MM.1S (cell line): ENCODE data around the gene FOSL1.

Experiments
- DNase-seq: peaks from one replicate; pipeline ENCODE4 v3.0.0-alpha.2; 2015
- H2AFZ ChIP-seq: fragments of 300-600 bp; sonication (generic); 2 replicates; pipeline ENCODE4 v1.6.0; 2016; ENCODE audit warnings: antibody characterized with exemption, low read length
- H3F3A ChIP-seq: fragments of 300-600 bp; sonication (generic); 2 replicates; pipeline ENCODE4 v1.6.1; 2016; ENCODE audit warnings: mild to moderate bottlenecking, antibody characterized with exemption, low read length, moderate library complexity, mixed read lengths; ENCODE audit not compliant: insufficient read depth
- H3K27ac ChIP-seq: fragments of 300-600 bp; sonication (generic); 2 replicates; pipeline ENCODE4 v1.5.1; 2016; ENCODE audit warnings: mild to moderate bottlenecking, low read length
- H3K27me3 ChIP-seq: fragments of 300-600 bp; sonication (generic); replicated peaks from 2 replicates; pipeline ENCODE4 v1.6.0; 2016; ENCODE audit warnings: low read length; ENCODE audit not compliant: insufficient read depth
- H3K36me3 ChIP-seq: fragments of 300-600 bp; sonication (generic); replicated peaks from 2 replicates; pipeline ENCODE4 v1.6.1; 2016; ENCODE audit warnings: mild to moderate bottlenecking, low read length, mixed read lengths; ENCODE audit not compliant: insufficient read depth
- H3K4me1 ChIP-seq: fragments of 300-600 bp; sonication (generic); 2 replicates; pipeline ENCODE4 v1.6.1; 2016; ENCODE audit warnings: low read length, mixed read lengths
- H3K4me2 ChIP-seq: fragments of 300-600 bp; sonication (generic); 2 replicates; pipeline ENCODE4 v1.6.0; 2016; ENCODE audit warnings: low read depth, low read length
- H3K4me3 ChIP-seq: fragments of 300-600 bp; sonication (generic); 2 replicates; pipeline ENCODE4 v1.5.1; 2016; ENCODE audit warnings: low read length, mixed read lengths
- H3K79me2 ChIP-seq: fragments of 300-600 bp; sonication (generic); 2 replicates; pipeline ENCODE4 v1.6.1; 2016; ENCODE audit warnings: mixed run types, low read length, mixed read lengths
- H3K9ac ChIP-seq: fragments of 300-600 bp; sonication (generic); 2 replicates; pipeline ENCODE4 v1.6.1; 2016; ENCODE audit warnings: low read length, mixed read lengths
- H3K9me2 ChIP-seq: fragments of 300-600 bp; sonication (generic); replicated peaks from 2 replicates; pipeline ENCODE4 v1.6.1; 2016; ENCODE audit warnings: mild to moderate bottlenecking, low read length, mixed read lengths; ENCODE audit not compliant: insufficient read depth
- H3K9me3 ChIP-seq: fragments of 300-600 bp; sonication (generic); replicated peaks from 2 replicates; pipeline ENCODE4 v1.6.1; 2016; ENCODE audit warnings: mild to moderate bottlenecking, low read length, mixed read lengths; ENCODE audit not compliant: insufficient read depth
- H4K20me1 ChIP-seq: fragments of 300-600 bp; sonication (generic); 2 replicates; pipeline ENCODE4 v1.6.1; 2016; ENCODE audit warnings: mild to moderate bottlenecking, low read length, moderate library complexity, mixed read lengths; ENCODE audit not compliant: insufficient read depth
- EZH2 ChIP-seq: fragments of 300-600 bp; sonication (generic); optimal IDR thresholded peaks from 2 replicates; pipeline ENCODE3; 2017; ENCODE audit warnings: low read depth, mild to moderate bottlenecking, antibody characterized with exemption, low read length, mixed read lengths
- EZH2phosphoT487 ChIP-seq: fragments of 300-600 bp; sonication (generic); IDR thresholded peaks from 2 replicates; pipeline ENCODE4 v1.6.1; 2018; ENCODE audit warnings: antibody characterized with exemption, low read length
- TF ChIP-seq, protein P1 (sequence below): fragments of 300-600 bp; sonication (generic); IDR thresholded peaks from 2 replicates; pipeline ENCODE4 v1.5.1; 2016; ENCODE audit warnings: antibody characterized with exemption, low read length, mixed read lengths

FOSL1 gene

DNA sequence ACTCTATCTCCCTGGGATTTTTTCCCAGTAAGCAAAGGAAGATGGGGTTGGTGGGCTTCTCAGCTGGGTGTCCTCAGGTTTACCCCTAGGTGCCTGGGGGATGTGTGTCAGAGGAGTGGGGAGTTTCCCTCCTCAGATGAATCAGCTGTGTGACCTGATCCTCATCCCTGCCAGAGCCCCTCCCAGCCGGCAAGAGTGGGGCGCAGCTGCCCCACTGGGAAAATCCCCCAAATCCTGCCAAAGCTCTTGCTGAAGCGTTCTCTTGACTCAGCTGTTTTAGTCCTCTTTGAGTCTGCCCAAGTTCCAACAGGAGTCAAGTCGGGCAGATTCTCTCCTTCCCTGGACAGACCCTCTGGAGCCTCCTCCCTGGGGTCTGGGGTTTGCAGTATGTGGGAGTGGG is 12.7 kb upstream of the FOSL1 start:
- Histone ChIP-seq H3K4me3 (no peak overlapping the region), H3K4me2 (no peak overlapping the region), H3K36me3 (no peaks in the 10 kb centered on the region), H3K4me1 (peaks cover 18% of the 10 kb centered on the region; the same call in 1 of the 2 replicates), H2AFZ (no peak overlapping the region), H3K27me3 (no peaks in the 10 kb centered on the region), H4K20me1 (no peaks in the 10 kb centered on the region), H3K27ac (no peak overlapping the region), H3K9me3 (no peaks in the 10 kb centered on the region), H3F3A (peaks cover 14% of the 10 kb centered on the region), H3K9ac (no peak overlapping the region), H3K79me2 (peaks cover 14% of the 10 kb centered on the region), H3K9me2 (no peaks in the 10 kb centered on the region)
- TF ChIP-seq, protein P1, sequence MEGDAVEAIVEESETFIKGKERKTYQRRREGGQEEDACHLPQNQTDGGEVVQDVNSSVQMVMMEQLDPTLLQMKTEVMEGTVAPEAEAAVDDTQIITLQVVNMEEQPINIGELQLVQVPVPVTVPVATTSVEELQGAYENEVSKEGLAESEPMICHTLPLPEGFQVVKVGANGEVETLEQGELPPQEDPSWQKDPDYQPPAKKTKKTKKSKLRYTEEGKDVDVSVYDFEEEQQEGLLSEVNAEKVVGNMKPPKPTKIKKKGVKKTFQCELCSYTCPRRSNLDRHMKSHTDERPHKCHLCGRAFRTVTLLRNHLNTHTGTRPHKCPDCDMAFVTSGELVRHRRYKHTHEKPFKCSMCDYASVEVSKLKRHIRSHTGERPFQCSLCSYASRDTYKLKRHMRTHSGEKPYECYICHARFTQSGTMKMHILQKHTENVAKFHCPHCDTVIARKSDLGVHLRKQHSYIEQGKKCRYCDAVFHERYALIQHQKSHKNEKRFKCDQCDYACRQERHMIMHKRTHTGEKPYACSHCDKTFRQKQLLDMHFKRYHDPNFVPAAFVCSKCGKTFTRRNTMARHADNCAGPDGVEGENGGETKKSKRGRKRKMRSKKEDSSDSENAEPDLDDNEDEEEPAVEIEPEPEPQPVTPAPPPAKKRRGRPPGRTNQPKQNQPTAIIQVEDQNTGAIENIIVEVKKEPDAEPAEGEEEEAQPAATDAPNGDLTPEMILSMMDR: no peak
- TF ChIP-seq EZH2 (no peak), EZH2phosphoT487 (no peak)
- no peak for DNase-seq

DNA sequence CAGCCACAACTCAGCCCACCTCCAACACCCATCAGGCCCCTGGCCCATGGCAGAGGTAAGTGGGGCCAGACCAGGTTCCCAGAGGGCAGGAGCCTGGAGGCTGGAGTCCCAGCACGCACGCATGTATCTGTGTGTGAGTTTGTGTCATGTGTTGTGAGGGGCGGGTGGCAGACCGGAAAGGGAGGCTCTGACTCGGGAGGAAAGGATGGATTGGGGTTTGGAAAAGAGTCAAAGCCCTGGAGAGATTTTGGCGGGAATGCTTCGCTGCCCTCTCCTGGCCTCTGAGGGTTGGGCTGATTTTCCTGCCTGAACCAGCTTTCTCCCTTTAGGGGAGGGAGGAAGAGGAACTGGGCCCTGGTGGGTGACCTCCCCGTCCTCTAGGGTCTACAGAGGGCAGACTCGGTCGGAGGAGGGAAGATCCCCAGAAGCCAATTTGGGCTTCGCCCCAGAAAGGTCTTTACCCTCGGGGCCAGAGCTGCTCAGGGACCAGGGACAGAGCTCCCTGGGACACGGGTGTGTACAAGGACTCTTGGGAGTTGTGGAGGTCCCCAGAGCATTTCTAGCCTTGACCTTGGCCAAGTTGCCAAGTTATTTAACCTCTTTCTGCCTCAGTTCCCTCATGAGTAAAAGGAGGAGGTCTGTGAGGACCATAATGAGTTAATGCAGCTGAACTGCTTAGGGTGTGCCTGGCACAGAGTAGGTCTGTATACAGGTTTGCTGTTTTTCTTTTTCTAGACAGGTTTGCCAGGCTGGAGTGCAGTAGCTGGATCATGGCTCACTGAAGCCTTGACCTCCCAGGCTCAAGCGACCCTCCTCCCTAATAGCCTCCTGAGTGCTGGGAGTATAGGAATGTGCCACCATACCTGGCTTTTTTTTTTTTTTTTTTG is 11.7 kb upstream of the FOSL1 start:
- TF ChIP-seq EZH2phosphoT487: no peak
- TF ChIP-seq, protein P1: peak; percentile 49
- TF ChIP-seq EZH2: no peak
- Histone ChIP-seq H3K9me2 (no peaks in the 10 kb centered on the region), H3K79me2 (peaks cover 5% of the 10 kb centered on the region; the same call in 1 of the 2 replicates), H2AFZ (peak overlapping the region; percentile 64), H3K9me3 (no peaks in the 10 kb centered on the region), H3K27me3 (no peaks in the 10 kb centered on the region), H3K4me3 (no peak overlapping the region), H3K9ac (no peak overlapping the region), H3K4me2 (no peak overlapping the region), H3K36me3 (no peaks in the 10 kb centered on the region), H3K4me1 (peaks cover 11% of the 10 kb centered on the region; the same call in 1 of the 2 replicates), H3F3A (peaks cover 14% of the 10 kb centered on the region), H3K27ac (no peak overlapping the region), H4K20me1 (no peaks in the 10 kb centered on the region)
- no peak for DNase-seq

DNA sequence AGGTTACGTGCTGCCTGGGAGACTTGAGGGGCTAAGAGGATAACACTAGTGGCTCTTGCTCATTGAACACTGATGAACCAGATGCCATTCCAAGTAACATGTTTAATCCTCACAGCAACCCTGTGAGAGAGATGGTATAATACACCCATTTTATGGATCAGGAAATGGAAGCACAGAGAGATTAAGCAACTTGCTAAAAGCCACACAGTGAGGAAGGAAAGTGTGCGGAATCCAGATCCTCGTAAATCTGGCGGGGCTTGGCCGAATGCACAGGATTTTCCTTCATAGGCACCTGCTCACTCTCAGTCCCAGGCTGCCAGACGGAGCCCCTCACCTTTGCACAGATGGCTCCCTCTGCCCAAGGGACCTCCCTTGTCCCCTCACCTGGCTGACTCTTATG is 7.7 kb upstream of the FOSL1 start:
- no peaks in the 10 kb centered on the region for H3K79me2 ChIP-seq
- no peak for DNase-seq
- no peak overlapping the region for H3K9ac ChIP-seq
- no peaks in the 10 kb centered on the region for H3K27me3 ChIP-seq
- no peak overlapping the region for H3K27ac ChIP-seq
- peaks cover 11% of the 10 kb centered on the region for H3F3A ChIP-seq
- no peaks in the 10 kb centered on the region for H3K9me3 ChIP-seq
- no peak overlapping the region for H3K4me3 ChIP-seq
- H3K4me1 ChIP-seq: peaks cover 11% of the 10 kb centered on the region; the same call in 1 of the 2 replicates
- no peaks in the 10 kb centered on the region for H4K20me1 ChIP-seq
- no peaks in the 10 kb centered on the region for H3K36me3 ChIP-seq
- no peak overlapping the region for H3K4me2 ChIP-seq
- H2AFZ ChIP-seq: no peak overlapping the region
- no peaks in the 10 kb centered on the region for H3K9me2 ChIP-seq
- TF ChIP-seq, protein P1: no peak
- no peak for TF ChIP-seq EZH2
- TF ChIP-seq EZH2phosphoT487: no peak
